Gastrocnemius medialis (tissue), 4 donors: Measurements from ENCODE around the gene PDE10A.

Experiments used
- CTCF ChIP-seq, 5 experiments: fragments of 450-650 bp in 3 of 5; fragments of 200-600 bp in 2 of 5; sonication (generic) in 2 of 5; IDR thresholded peaks in 4 of 5; conservative IDR thresholded peaks in 1 of 5; 1 replicate in 4 of 5; 2 replicates in 1 of 5; pipeline ENCODE4 v1.5.1; 2016 to 2019; ENCODE audit warnings: antibody characterized with exemption in 5 of 5, mild to moderate bottlenecking in 3 of 5, moderate library complexity in 3 of 5
- POLR2A ChIP-seq, 2 donors: fragments of 450-650 bp; IDR thresholded peaks; one replicate each; pipeline ENCODE4 v1.6.1; 2017; ENCODE audit warnings: antibody characterized with exemption in 2 of 2, mild to moderate bottlenecking in 2 of 2, moderate library complexity in 2 of 2

- TF ChIP-seq CTCF (IDR thresholded peaks at IDR 0.05 in 4 of 5, conservative IDR thresholded peaks at IDR 0.05 in 1 of 5) (no peak), POLR2A (IDR thresholded peaks at IDR 0.05) (no peak)
Measured at GRCh38 chr6:165649166-165650137, 13.6 kb downstream of the PDE10A start.
